ENCODE measurements around the gene NBPF3.

The NBPF3 gene

DNA sequence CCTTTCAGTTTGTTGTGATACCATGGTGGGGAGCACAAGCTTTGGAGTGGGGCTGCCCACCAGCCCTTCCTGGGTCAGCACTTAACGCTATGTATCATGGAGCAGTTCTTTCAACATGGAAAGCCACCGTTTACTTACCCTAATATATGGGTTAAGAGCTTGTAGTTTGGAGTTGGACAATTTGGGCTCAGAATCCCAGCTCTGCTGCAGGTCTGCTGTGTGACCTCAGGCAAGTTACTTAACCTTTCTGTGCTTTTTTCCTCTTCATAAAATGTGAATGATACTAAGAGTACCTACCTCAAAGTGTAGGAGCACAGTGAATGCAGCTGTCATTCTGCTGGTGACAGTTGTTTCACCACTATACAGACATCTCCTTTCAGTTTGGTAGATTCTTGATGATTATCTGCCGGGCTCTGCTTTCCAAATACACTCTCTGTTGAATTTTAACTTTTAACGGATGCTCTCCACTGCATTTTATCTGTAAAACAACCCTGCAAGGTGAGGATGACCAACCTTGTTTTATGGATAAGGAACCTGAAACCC lies 93.1 kb downstream of the NBPF3 start:
- no peak for TF ChIP-seq ZFX (IDR thresholded peaks at IDR 0.05)
- TF ChIP-seq, protein P1, sequence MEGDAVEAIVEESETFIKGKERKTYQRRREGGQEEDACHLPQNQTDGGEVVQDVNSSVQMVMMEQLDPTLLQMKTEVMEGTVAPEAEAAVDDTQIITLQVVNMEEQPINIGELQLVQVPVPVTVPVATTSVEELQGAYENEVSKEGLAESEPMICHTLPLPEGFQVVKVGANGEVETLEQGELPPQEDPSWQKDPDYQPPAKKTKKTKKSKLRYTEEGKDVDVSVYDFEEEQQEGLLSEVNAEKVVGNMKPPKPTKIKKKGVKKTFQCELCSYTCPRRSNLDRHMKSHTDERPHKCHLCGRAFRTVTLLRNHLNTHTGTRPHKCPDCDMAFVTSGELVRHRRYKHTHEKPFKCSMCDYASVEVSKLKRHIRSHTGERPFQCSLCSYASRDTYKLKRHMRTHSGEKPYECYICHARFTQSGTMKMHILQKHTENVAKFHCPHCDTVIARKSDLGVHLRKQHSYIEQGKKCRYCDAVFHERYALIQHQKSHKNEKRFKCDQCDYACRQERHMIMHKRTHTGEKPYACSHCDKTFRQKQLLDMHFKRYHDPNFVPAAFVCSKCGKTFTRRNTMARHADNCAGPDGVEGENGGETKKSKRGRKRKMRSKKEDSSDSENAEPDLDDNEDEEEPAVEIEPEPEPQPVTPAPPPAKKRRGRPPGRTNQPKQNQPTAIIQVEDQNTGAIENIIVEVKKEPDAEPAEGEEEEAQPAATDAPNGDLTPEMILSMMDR (conservative IDR thresholded peaks at IDR 0.05) = no peak
- H3K27ac ChIP-seq = no peak overlapping the region

DNA sequence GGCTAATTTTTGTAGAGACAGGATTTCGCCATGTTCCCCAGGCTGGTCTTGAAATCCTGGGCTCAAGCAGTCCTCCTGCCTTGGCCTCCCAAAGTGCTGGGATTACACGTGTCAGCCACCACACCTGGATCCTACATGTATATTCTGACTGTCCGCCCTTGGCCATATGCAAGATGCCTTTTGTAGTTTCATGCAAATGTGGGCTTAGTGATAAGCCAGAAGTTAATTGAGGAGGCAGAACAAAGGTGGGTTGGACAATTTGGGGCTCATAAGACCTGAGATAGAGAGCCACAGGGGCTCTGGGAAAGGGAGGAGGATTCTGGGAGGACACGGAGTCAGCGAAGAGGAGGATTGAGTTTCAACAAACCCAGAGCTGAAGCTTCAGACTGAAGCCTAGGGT lies 94.2 kb downstream of the NBPF3 start:
- TF ChIP-seq, protein P1 (conservative IDR thresholded peaks at IDR 0.05) = no peak
- TF ChIP-seq ZFX (IDR thresholded peaks at IDR 0.05) = no peak
- H3K27ac ChIP-seq = no peak overlapping the region

Data from C4-2B (cell line).